ENCODE results near the gene GPX8. TPM values are rescaled to one million over a fixed set of nuclear protein-coding genes. Genes with fewer than 3 reads are reported as not detected.

GPX8 gene
- polyA plus RNA-seq, 2 of the 4 experiments (the other 2 are of a cell fraction): 51.8 to 86.0 TPM

DNA sequence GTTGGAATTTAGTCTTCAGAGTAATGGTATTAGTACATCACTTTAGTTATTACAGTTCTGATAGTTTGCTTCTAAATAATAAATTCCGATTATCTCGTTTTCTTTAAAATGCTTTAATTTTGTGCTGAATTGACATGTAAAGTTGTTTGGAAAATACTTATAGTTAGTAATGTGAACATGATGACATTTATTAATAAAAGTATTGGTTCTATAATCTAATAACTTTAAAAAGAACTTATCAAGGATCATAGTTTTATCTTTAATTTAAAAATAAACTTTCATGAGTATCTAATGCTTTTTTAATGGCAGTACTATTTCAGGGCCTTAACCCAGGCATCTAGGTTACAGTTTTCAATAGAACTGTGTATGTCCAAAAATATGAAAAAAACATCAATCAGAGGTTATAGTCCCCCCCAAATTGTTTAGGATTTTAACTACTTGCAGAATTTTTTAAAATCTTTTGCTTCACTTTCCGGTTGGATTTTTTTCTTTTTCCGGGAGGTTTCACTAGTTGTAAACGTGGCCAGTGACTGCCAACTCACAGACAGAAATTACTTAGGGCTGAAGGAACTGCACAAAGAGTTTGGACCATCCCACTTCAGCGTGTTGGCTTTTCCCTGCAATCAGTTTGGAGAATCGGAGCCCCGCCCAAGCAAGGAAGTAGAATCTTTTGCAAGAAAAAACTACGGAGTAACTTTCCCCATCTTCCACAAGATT is 680 bp downstream of the GPX8 start (continued):
- no peak for TF ChIP-seq ZNF302 (CRISPR knock-in tag; IDR thresholded peaks at IDR 0.05)
- no peak for TF ChIP-seq BHLHE40 (IDR thresholded peaks at IDR 0.05; ENCODE audit: low read depth, low read length)
- TF ChIP-seq, protein P1, sequence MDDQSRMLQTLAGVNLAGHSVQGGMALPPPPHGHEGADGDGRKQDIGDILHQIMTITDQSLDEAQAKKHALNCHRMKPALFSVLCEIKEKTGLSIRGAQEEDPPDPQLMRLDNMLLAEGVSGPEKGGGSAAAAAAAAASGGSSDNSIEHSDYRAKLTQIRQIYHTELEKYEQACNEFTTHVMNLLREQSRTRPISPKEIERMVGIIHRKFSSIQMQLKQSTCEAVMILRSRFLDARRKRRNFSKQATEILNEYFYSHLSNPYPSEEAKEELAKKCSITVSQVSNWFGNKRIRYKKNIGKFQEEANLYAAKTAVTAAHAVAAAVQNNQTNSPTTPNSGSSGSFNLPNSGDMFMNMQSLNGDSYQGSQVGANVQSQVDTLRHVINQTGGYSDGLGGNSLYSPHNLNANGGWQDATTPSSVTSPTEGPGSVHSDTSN (IDR thresholded peaks at IDR 0.05): no peak
- TF ChIP-seq, protein P2, sequence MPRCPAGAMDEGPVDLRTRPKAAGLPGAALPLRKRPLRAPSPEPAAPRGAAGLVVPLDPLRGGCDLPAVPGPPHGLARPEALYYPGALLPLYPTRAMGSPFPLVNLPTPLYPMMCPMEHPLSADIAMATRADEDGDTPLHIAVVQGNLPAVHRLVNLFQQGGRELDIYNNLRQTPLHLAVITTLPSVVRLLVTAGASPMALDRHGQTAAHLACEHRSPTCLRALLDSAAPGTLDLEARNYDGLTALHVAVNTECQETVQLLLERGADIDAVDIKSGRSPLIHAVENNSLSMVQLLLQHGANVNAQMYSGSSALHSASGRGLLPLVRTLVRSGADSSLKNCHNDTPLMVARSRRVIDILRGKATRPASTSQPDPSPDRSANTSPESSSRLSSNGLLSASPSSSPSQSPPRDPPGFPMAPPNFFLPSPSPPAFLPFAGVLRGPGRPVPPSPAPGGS (IDR thresholded peaks at IDR 0.05): 0 out of 3 replicates have a peak, but pooled peaks have one; percentile 34
- no peak for TF ChIP-seq EHF (CRISPR knock-in tag; IDR thresholded peaks at IDR 0.05)
- TF ChIP-seq FOXS1 (CRISPR knock-in tag; IDR thresholded peaks at IDR 0.05): no peak
- TF ChIP-seq ZSCAN20 (CRISPR knock-in tag; IDR thresholded peaks at IDR 0.05): no peak
- peak; percentile 38 for TF ChIP-seq MAFK (IDR thresholded peaks at IDR 0.05; ENCODE audit: partially characterized antibody)
- no peak for TF ChIP-seq CHD4 (IDR thresholded peaks at IDR 0.05; ENCODE audit: borderline replicate concordance)
- no peak for TF ChIP-seq NPAS2 (CRISPR knock-in tag; IDR thresholded peaks at IDR 0.05; ENCODE audit: borderline replicate concordance)
- TF ChIP-seq JUN (IDR thresholded peaks at IDR 0.05): peak in 1 of 2 experiments; percentile 39; a peak in 1 of 5 replicates
- 0 out of 2 replicates have a peak, but pooled peaks have one; percentile 20 for TF ChIP-seq POLR2A (IDR thresholded peaks at IDR 0.05; ENCODE audit: low read length)
- TF ChIP-seq MYC (IDR thresholded peaks at IDR 0.05; ENCODE audit: borderline replicate concordance, low read length): no peak

DNA sequence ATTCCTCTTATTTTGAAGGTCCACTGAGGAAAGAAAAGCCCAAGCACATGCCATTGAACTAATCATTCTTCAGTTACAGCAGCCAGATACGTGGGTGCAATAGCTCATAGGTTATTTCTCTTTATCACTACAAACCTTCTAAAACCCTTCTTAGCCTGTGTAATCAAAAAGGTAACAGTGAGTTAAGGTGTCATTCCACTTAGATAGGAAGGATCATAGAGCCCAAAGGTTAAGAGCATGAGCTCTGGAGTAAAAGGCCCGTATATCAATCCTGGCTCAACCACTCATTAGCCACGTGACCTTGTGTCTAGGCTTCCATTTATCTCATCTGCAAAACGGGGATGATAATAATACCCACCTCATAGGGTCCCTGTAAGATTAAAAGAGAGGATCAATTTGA is 2.7 kb downstream of the GPX8 start:
- Histone ChIP-seq H3K4me1 (peaks cover 7% of the 10 kb centered on the region; the same call in 2 of the 3 replicates), H3K27ac (no peak overlapping the region), H3K4me3 (no peak overlapping the region), H3K4me2 (no peak overlapping the region), H3K9me3 (no peaks in the 10 kb centered on the region)
- POLR2A ChIA-PET: no interaction called here
- 88% methylated on average over 4 of the region's 4 CpGs for WGBS (ENCODE audit: missing lambda C conversion rate)
- ATAC-seq (no peak), DNase-seq (ENCODE audit: low read depth in 1 of 2, low spot score in 1 of 2) (no peak), FAIRE-seq (no peak)
- CTCF ChIA-PET: interaction anchor here (1.1 to 2.8 kb wide), 4 partner anchors 8 to 295 kb away, joined by 4 to 17 read pairs (median 12); no protein-coding TSS in a partner anchor
- no peak for TF ChIP-seq SREBF2 (IDR thresholded peaks at IDR 0.05)
- no peak for TF ChIP-seq HOXA7 (CRISPR knock-in tag; IDR thresholded peaks at IDR 0.05)
- TF ChIP-seq, protein P3, sequence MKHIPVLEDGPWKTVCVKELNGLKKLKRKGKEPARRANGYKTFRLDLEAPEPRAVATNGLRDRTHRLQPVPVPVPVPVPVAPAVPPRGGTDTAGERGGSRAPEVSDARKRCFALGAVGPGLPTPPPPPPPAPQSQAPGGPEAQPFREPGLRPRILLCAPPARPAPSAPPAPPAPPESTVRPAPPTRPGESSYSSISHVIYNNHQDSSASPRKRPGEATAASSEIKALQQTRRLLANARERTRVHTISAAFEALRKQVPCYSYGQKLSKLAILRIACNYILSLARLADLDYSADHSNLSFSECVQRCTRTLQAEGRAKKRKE (CRISPR knock-in tag; IDR thresholded peaks at IDR 0.05; ENCODE audit: low read depth): no peak
- TF ChIP-seq GATA3 (IDR thresholded peaks at IDR 0.05; ENCODE audit: borderline replicate concordance): no peak
- TF ChIP-seq, protein P4, sequence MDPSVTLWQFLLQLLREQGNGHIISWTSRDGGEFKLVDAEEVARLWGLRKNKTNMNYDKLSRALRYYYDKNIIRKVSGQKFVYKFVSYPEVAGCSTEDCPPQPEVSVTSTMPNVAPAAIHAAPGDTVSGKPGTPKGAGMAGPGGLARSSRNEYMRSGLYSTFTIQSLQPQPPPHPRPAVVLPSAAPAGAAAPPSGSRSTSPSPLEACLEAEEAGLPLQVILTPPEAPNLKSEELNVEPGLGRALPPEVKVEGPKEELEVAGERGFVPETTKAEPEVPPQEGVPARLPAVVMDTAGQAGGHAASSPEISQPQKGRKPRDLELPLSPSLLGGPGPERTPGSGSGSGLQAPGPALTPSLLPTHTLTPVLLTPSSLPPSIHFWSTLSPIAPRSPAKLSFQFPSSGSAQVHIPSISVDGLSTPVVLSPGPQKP (IDR thresholded peaks at IDR 0.05; ENCODE audit: low read depth, low read length): no peak
- TF ChIP-seq MYC (IDR thresholded peaks at IDR 0.05; ENCODE audit: borderline replicate concordance, low read length): no peak
- TF ChIP-seq CHD4 (IDR thresholded peaks at IDR 0.05; ENCODE audit: borderline replicate concordance): no peak
- TF ChIP-seq, protein P5, sequence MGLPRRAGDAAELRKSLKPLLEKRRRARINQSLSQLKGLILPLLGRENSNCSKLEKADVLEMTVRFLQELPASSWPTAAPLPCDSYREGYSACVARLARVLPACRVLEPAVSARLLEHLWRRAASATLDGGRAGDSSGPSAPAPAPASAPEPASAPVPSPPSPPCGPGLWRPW (IDR thresholded peaks at IDR 0.05): no peak
- TF ChIP-seq, protein P6, sequence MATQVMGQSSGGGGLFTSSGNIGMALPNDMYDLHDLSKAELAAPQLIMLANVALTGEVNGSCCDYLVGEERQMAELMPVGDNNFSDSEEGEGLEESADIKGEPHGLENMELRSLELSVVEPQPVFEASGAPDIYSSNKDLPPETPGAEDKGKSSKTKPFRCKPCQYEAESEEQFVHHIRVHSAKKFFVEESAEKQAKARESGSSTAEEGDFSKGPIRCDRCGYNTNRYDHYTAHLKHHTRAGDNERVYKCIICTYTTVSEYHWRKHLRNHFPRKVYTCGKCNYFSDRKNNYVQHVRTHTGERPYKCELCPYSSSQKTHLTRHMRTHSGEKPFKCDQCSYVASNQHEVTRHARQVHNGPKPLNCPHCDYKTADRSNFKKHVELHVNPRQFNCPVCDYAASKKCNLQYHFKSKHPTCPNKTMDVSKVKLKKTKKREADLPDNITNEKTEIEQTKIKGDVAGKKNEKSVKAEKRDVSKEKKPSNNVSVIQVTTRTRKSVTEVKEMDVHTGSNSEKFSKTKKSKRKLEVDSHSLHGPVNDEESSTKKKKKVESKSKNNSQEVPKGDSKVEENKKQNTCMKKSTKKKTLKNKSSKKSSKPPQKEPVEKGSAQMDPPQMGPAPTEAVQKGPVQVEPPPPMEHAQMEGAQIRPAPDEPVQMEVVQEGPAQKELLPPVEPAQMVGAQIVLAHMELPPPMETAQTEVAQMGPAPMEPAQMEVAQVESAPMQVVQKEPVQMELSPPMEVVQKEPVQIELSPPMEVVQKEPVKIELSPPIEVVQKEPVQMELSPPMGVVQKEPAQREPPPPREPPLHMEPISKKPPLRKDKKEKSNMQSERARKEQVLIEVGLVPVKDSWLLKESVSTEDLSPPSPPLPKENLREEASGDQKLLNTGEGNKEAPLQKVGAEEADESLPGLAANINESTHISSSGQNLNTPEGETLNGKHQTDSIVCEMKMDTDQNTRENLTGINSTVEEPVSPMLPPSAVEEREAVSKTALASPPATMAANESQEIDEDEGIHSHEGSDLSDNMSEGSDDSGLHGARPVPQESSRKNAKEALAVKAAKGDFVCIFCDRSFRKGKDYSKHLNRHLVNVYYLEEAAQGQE (IDR thresholded peaks at IDR 0.05): no peak
- TF ChIP-seq, protein P7, sequence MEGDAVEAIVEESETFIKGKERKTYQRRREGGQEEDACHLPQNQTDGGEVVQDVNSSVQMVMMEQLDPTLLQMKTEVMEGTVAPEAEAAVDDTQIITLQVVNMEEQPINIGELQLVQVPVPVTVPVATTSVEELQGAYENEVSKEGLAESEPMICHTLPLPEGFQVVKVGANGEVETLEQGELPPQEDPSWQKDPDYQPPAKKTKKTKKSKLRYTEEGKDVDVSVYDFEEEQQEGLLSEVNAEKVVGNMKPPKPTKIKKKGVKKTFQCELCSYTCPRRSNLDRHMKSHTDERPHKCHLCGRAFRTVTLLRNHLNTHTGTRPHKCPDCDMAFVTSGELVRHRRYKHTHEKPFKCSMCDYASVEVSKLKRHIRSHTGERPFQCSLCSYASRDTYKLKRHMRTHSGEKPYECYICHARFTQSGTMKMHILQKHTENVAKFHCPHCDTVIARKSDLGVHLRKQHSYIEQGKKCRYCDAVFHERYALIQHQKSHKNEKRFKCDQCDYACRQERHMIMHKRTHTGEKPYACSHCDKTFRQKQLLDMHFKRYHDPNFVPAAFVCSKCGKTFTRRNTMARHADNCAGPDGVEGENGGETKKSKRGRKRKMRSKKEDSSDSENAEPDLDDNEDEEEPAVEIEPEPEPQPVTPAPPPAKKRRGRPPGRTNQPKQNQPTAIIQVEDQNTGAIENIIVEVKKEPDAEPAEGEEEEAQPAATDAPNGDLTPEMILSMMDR (IDR thresholded peaks at IDR 0.05): no peak
- TF ChIP-seq RCOR1 (IDR thresholded peaks at IDR 0.05; ENCODE audit: low read depth, low read length): no peak
- TF ChIP-seq JUNB (IDR thresholded peaks at IDR 0.05): no peak
- TF ChIP-seq, protein P2 (IDR thresholded peaks at IDR 0.05): no peak
- TF ChIP-seq TP53 (CRISPR knock-in tag; IDR thresholded peaks at IDR 0.05): no peak
- no peak for TF ChIP-seq ZSCAN20 (CRISPR knock-in tag; IDR thresholded peaks at IDR 0.05)
- TF ChIP-seq, protein P8, sequence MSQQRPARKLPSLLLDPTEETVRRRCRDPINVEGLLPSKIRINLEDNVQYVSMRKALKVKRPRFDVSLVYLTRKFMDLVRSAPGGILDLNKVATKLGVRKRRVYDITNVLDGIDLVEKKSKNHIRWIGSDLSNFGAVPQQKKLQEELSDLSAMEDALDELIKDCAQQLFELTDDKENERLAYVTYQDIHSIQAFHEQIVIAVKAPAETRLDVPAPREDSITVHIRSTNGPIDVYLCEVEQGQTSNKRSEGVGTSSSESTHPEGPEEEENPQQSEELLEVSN (IDR thresholded peaks at IDR 0.05; ENCODE audit: borderline replicate concordance, low read depth): no peak
